ENCODE data around the gene FILIP1. TPM values are rescaled to one million over a fixed set of nuclear protein-coding genes. Genes with fewer than 3 reads are reported as not detected.

FILIP1 gene
- polyA plus RNA-seq, 3 donors = 2.5 to 3.6 (median 2.9) TPM

- no peak for DNase-seq (ENCODE audit: low read depth in 3 of 3, low spot score in 2 of 3)
Measured at GRCh38 chr6:75302280-75302679, 191.3 kb downstream of the FILIP1 start.

GRCh38 chr6:75301537-75301936 is 192.1 kb downstream of the FILIP1 start:
- no peak for DNase-seq (ENCODE audit: low read depth in 3 of 3, low spot score in 2 of 3)

- DNase-seq (ENCODE audit: low read depth in 3 of 3, low spot score in 2 of 3) = no peak
Measured at GRCh38 chr6:75301088-75301487, 192.5 kb downstream of the FILIP1 start.

GRCh38 chr6:75300531-75300855 is 193.1 kb downstream of the FILIP1 start:
- no peak for DNase-seq (ENCODE audit: low read depth in 3 of 3, low spot score in 2 of 3)

- no peak for DNase-seq (ENCODE audit: low read depth in 3 of 3, low spot score in 2 of 3)
Measured at GRCh38 chr6:75299801-75300530, 193.6 kb downstream of the FILIP1 start.

- peak in 2 of 3 donors; percentile 40 to 57 for DNase-seq (ENCODE audit: low read depth in 3 of 3, low spot score in 2 of 3)
Measured at GRCh38 chr6:75296811-75297779, 196.5 kb downstream of the FILIP1 start.

- no peak for DNase-seq (ENCODE audit: low read depth in 3 of 3, low spot score in 2 of 3)
Measured at GRCh38 chr6:75292555-75292954, 201.0 kb downstream of the FILIP1 start.

GRCh38 chr6:75291744-75292143 is 201.9 kb downstream of the FILIP1 start:
- DNase-seq (ENCODE audit: low read depth in 3 of 3, low spot score in 2 of 3) = no peak

GRCh38 chr6:75291331-75291730 is 202.3 kb downstream of the FILIP1 start:
- no peak for DNase-seq (ENCODE audit: low read depth in 3 of 3, low spot score in 2 of 3)

GRCh38 chr6:75290136-75290945 is 203.3 kb downstream of the FILIP1 start:
- DNase-seq (ENCODE audit: low read depth in 3 of 3, low spot score in 2 of 3) = no peak

GRCh38 chr6:75288023-75288422 is 205.6 kb downstream of the FILIP1 start:
- DNase-seq (ENCODE audit: low read depth in 3 of 3, low spot score in 2 of 3) = no peak

- no peak for DNase-seq (ENCODE audit: low read depth in 3 of 3, low spot score in 2 of 3)
Measured at GRCh38 chr6:75287424-75287823, 206.2 kb downstream of the FILIP1 start.

- no peak for DNase-seq (ENCODE audit: low read depth in 3 of 3, low spot score in 2 of 3)
Measured at GRCh38 chr6:75286955-75287354, 206.6 kb downstream of the FILIP1 start.

GRCh38 chr6:75285283-75285639 is 208.3 kb downstream of the FILIP1 start:
- DNase-seq (ENCODE audit: low read depth in 3 of 3, low spot score in 2 of 3) = peak in 1 of 3 donors; percentile 26

- DNase-seq (ENCODE audit: low read depth in 3 of 3, low spot score in 2 of 3) = peak; percentile 94 to 97 (median 94)
Measured at GRCh38 chr6:75284632-75285282, 208.8 kb downstream of the FILIP1 start, which contains the start of gene TMEM30A. Gene TMEM30A, minus strand, starts transcription at chr6:75284792. Its CDS starts 154 bp downstream, at chr6:75284638.

- peak in 2 of 3 donors; percentile 35 to 67 for DNase-seq (ENCODE audit: low read depth in 3 of 3, low spot score in 2 of 3)
Measured at GRCh38 chr6:75283907-75284631, 209.5 kb downstream of the FILIP1 start.

GRCh38 chr6:75282706-75283105 is 210.9 kb downstream of the FILIP1 start:
- no peak for DNase-seq (ENCODE audit: low read depth in 3 of 3, low spot score in 2 of 3)

GRCh38 chr6:75281653-75282052 is 211.9 kb downstream of the FILIP1 start:
- no peak for DNase-seq (ENCODE audit: low read depth in 3 of 3, low spot score in 2 of 3)

- no peak for DNase-seq (ENCODE audit: low read depth in 3 of 3, low spot score in 2 of 3)
Measured at GRCh38 chr6:75280131-75280855, 213.3 kb downstream of the FILIP1 start.

Data from right renal cortex interstitium (tissue), 3 donors.